ENCODE data around the gene KLHL11. TPM values are rescaled to one million over a fixed set of nuclear protein-coding genes. Genes with fewer than 3 reads are reported as not detected.

The KLHL11 gene
- total and polyA plus RNA-seq, 2 experiments from 2014 or later: 8.7 to 25.5 TPM

GRCh38 chr17:41810659-41811548 lies 54.3 kb downstream of the KLHL11 start:
- Mint-ChIP-seq H3K27ac (no peak overlapping the region), H3K27me3 (ENCODE audit: insufficient read depth, low read depth, poor library complexity) (peaks cover 22% of the 10 kb centered on the region), H3K9me3 (peaks cover 9% of the 10 kb centered on the region; the same call in 2 of the 3 replicates), H3K4me3 (peak overlapping the region; percentile 76), H3K4me1 (peaks cover 19% of the 10 kb centered on the region), H3K36me3 (ENCODE audit: low read depth) (peaks cover 32% of the 10 kb centered on the region)
- H3K79me2 ChIP-seq (replicated peaks; ENCODE audit: insufficient read depth): peaks cover 38% of the 10 kb centered on the region
- no peak for TF ChIP-seq NANOG (IDR thresholded peaks at IDR 0.05; ENCODE audit: borderline replicate concordance)
- TF ChIP-seq EZH2phosphoT487 (IDR thresholded peaks at IDR 0.05; ENCODE audit: unreplicated experiment): no peak
- no peak for TF ChIP-seq ETS1 (IDR thresholded peaks at IDR 0.05)
- TF ChIP-seq STAT1 (IDR thresholded peaks at IDR 0.05; ENCODE audit: unreplicated experiment): no peak
- TF ChIP-seq CTCF (conservative IDR thresholded peaks at IDR 0.05; ENCODE audit: low read depth in 2 of 2): no peak
- no peak for TF ChIP-seq CREB1 (CRISPR knock-in tag; IDR thresholded peaks at IDR 0.05; ENCODE audit: low read depth)
- TF ChIP-seq, protein P1, sequence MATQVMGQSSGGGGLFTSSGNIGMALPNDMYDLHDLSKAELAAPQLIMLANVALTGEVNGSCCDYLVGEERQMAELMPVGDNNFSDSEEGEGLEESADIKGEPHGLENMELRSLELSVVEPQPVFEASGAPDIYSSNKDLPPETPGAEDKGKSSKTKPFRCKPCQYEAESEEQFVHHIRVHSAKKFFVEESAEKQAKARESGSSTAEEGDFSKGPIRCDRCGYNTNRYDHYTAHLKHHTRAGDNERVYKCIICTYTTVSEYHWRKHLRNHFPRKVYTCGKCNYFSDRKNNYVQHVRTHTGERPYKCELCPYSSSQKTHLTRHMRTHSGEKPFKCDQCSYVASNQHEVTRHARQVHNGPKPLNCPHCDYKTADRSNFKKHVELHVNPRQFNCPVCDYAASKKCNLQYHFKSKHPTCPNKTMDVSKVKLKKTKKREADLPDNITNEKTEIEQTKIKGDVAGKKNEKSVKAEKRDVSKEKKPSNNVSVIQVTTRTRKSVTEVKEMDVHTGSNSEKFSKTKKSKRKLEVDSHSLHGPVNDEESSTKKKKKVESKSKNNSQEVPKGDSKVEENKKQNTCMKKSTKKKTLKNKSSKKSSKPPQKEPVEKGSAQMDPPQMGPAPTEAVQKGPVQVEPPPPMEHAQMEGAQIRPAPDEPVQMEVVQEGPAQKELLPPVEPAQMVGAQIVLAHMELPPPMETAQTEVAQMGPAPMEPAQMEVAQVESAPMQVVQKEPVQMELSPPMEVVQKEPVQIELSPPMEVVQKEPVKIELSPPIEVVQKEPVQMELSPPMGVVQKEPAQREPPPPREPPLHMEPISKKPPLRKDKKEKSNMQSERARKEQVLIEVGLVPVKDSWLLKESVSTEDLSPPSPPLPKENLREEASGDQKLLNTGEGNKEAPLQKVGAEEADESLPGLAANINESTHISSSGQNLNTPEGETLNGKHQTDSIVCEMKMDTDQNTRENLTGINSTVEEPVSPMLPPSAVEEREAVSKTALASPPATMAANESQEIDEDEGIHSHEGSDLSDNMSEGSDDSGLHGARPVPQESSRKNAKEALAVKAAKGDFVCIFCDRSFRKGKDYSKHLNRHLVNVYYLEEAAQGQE (IDR thresholded peaks at IDR 0.05; ENCODE audit: unreplicated experiment): no peak
- no peak for TF ChIP-seq ZNF114 (CRISPR knock-in tag; IDR thresholded peaks at IDR 0.05)
- no peak for TF ChIP-seq POLR2AphosphoS5 (IDR thresholded peaks at IDR 0.05; ENCODE audit: low read depth)
- TF ChIP-seq ZNF331 (CRISPR knock-in tag; IDR thresholded peaks at IDR 0.05; ENCODE audit: low read depth): no peak
- no peak for TF ChIP-seq JUNB (IDR thresholded peaks at IDR 0.05; ENCODE audit: unreplicated experiment)
- no peak for TF ChIP-seq EZH2 (IDR thresholded peaks at IDR 0.05; ENCODE audit: low read depth, unreplicated experiment)
- TF ChIP-seq ZNF462 (CRISPR knock-in tag; IDR thresholded peaks at IDR 0.05): no peak
- H4K20me1 ChIP-seq (replicated peaks; ENCODE audit: insufficient read depth): no peaks in the 10 kb centered on the region
- H3F3A ChIP-seq (replicated peaks; ENCODE audit: low read depth): peaks cover 12% of the 10 kb centered on the region
- H3K4me2 ChIP-seq: peak overlapping the region; percentile 98
- DNase-seq (ENCODE audit: low spot score): peak; percentile 58
- no peaks in the 10 kb centered on the region for H3K9me2 ChIP-seq (ENCODE audit: insufficient read depth)
- H2AFZ ChIP-seq: peak overlapping the region; percentile 59; the same call in 1 of the 2 replicates
- peaks cover 9% of the 10 kb centered on the region for H3K27me3 ChIP-seq (ENCODE audit: insufficient read depth)
- H3K4me3 ChIP-seq: peak overlapping the region; percentile 98
- H3K27ac ChIP-seq (ENCODE audit: low read depth): no peak overlapping the region
- no peaks in the 10 kb centered on the region for H3K36me3 ChIP-seq (ENCODE audit: insufficient read depth)
- peaks cover 28% of the 10 kb centered on the region for H3K4me1 ChIP-seq (ENCODE audit: insufficient read depth)
- ATAC-seq: peak; percentile 13
